T-cell (primary cell): ENCODE results near the gene RBM5. TPM values are rescaled to one million over a fixed set of nuclear protein-coding genes. Genes with fewer than 3 reads are reported as not detected.

Experiments used
- ATAC-seq, 4 experiments: fragments of 200-7000 bp in 3 of 4; fragments of 150-1000 bp in 1 of 4; cut with Tn5 transposase; replicated peaks in 1 of 4; 1 replicate in 3 of 4; 2 replicates in 1 of 4; pipeline ENCODE4 v1.10.0; 2021; ENCODE audit warnings: moderate library complexity in 3 of 4, mild to moderate bottlenecking in 2 of 4, moderate number of reproducible peaks in 1 of 4
- CTCF ChIA-PET, 2 donors: fragments of 300-600 bp; sonication (Branson Sonifier 250); formaldehyde crosslinking; loops; one replicate each; lab custom pipeline; 2022; ENCODE audit warnings: antibody characterized with exemption in 2 of 2; lab: Charles Lee
- POLR2A ChIA-PET, 2 donors: fragments of 300-600 bp; sonication (Branson Sonifier 250); formaldehyde crosslinking; loops; one replicate each; lab custom pipeline; 2022; ENCODE audit warnings: antibody characterized with exemption in 2 of 2; lab: Charles Lee
- DNase-seq, 35 experiments: peaks; one replicate each; pipeline versions ENCODE4 v3.0.0 to v3.0.0-alpha.2; 2013 to 2023
- H3K27ac ChIP-seq: one replicate; pipeline ENCODE4 v1.5.1; 2013; ENCODE audit warnings: low read length
- H3K27me3 ChIP-seq, 2 experiments: replicated peaks in 1 of 2; 1 replicate in 1 of 2; 2 replicates in 1 of 2; pipeline versions ENCODE4 v1.6.1 to v1.7.0; 2013; ENCODE audit warnings: low read length in 1 of 2, mixed read lengths in 1 of 2; ENCODE audit not compliant: control insufficient read depth in 2 of 2, insufficient read depth in 2 of 2; ENCODE audit errors: extremely low read depth in 1 of 2
- H3K36me3 ChIP-seq, 2 donors: 1 replicate in 1 of 2; 2 replicates in 1 of 2; pipeline versions ENCODE4 v1.6.1 to v1.7.0; 2013; ENCODE audit warnings: low read length in 1 of 2; ENCODE audit not compliant: control insufficient read depth in 2 of 2, insufficient read depth in 1 of 2; ENCODE audit errors: extremely low read depth in 1 of 2
- H3K4me1 ChIP-seq, 2 experiments: 1 replicate in 1 of 2; 2 replicates in 1 of 2; pipeline versions ENCODE4 v1.6.1 to v1.7.0; 2013; ENCODE audit warnings: low read length in 2 of 2, mixed read lengths in 1 of 2; ENCODE audit not compliant: insufficient read depth in 2 of 2, control insufficient read depth in 1 of 2; ENCODE audit errors: extremely low read depth in 1 of 2
- H3K4me3 ChIP-seq, 2 donors: 1 replicate in 1 of 2; 2 replicates in 1 of 2; pipeline versions ENCODE4 v1.5.1 to v1.7.0; 2013; ENCODE audit warnings: mild to moderate bottlenecking in 2 of 2, low read length in 1 of 2, moderate library complexity in 1 of 2; ENCODE audit not compliant: control insufficient read depth in 1 of 2; ENCODE audit errors: extremely low read depth in 1 of 2
- H3K9me3 ChIP-seq: 2 replicates; pipeline ENCODE4 v1.7.0; 2013
- H3K27ac Mint-ChIP-seq, 2 donors: one replicate each; pipeline ENCODE4 v1.8.0; 2020 to 2021; ENCODE audit warnings: mild to moderate bottlenecking in 2 of 2, mixed read lengths in 2 of 2
- H3K27me3 Mint-ChIP-seq, 2 donors: one replicate each; pipeline ENCODE4 v1.8.0; 2021 to 2022; ENCODE audit warnings: mixed read lengths in 2 of 2
- H3K36me3 Mint-ChIP-seq: one replicate; pipeline ENCODE4 v1.8.0; 2021; ENCODE audit warnings: mixed read lengths
- H3K4me1 Mint-ChIP-seq, 3 donors: one replicate each; pipeline ENCODE4 v1.8.0; 2020 to 2022; ENCODE audit warnings: mixed read lengths in 3 of 3, mild to moderate bottlenecking in 1 of 3
- H3K4me3 Mint-ChIP-seq, 3 donors: one replicate each; pipeline ENCODE4 v1.8.0; 2020 to 2022; ENCODE audit warnings: mild to moderate bottlenecking in 3 of 3, mixed read lengths in 3 of 3, moderate library complexity in 3 of 3
- H3K9me3 Mint-ChIP-seq, 3 donors: one replicate each; pipeline ENCODE4 v1.8.0; 2020 to 2022; ENCODE audit warnings: mixed read lengths in 3 of 3
- WGBS: methylation state at CpG from one replicate; pipeline ENCODE4 v1.1.5; 2013; ENCODE audit warnings: missing lambda C conversion rate; ENCODE audit not compliant: insufficient coverage; 5-methylcytosine and 5-hydroxymethylcytosine counted together
- total RNA-seq, 35 experiments: library from RNA in 6 of 35; stranded (reverse) in 6 of 35; fragments of 120-200 nt in 1 of 35; gene quantifications; one replicate each; pipeline versions ENCODE4 v1.2.1 to v1.2.4 and lab custom pipeline; 2013 to 2026

The RBM5 gene
- total RNA-seq, 5 donors from 2014 or later (not counting 1 experiment from before 2014, with no cell fraction given): 293 to 354 (median 316) TPM

DNA sequence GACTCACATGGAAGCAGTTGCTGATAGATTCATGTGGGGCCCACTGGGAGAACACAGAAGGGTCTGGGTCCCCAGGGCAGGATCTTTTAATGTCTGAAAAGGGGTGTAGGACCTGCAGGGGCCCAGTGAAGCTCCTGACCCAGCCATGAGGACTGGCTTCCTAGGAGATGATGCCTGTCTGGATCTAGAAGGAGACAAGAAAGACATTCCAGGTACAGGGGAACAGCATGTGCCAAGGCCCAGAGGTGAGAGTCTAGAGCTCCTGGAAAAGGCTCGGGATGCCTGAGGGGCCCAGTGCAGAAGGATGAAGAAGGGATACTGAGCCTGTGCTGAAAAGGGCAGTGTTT, 61.7 kb downstream of the RBM5 start:
- 83% methylated on average over 1 of the region's 1 CpG for WGBS
- DNase-seq (no peak), ATAC-seq (no peak)
- peaks cover 2 to 11% (median 7%) of the 10 kb centered on the region in 3 donors for H3K4me1 Mint-ChIP-seq
- H3K27me3 Mint-ChIP-seq: peaks cover 14% of the 10 kb centered on the region in 2 donors
- Histone ChIP-seq H3K4me3 (no peak overlapping the region), H3K9me3 (no peaks in the 10 kb centered on the region), H3K4me1 (peaks cover 0 to 7% of the 10 kb centered on the region in 2 experiments), H3K27ac (no peak overlapping the region), H3K36me3 (no peaks in the 10 kb centered on the region), H3K27me3 (peaks cover 0 to 42% of the 10 kb centered on the region in 2 experiments)
- H3K36me3 Mint-ChIP-seq: no peaks in the 10 kb centered on the region
- no peak overlapping the region for H3K27ac Mint-ChIP-seq
- POLR2A ChIA-PET: no interaction called here
- H3K4me3 Mint-ChIP-seq: no peak overlapping the region
- H3K9me3 Mint-ChIP-seq: no peaks in the 10 kb centered on the region
- CTCF ChIA-PET: no interaction called here

DNA sequence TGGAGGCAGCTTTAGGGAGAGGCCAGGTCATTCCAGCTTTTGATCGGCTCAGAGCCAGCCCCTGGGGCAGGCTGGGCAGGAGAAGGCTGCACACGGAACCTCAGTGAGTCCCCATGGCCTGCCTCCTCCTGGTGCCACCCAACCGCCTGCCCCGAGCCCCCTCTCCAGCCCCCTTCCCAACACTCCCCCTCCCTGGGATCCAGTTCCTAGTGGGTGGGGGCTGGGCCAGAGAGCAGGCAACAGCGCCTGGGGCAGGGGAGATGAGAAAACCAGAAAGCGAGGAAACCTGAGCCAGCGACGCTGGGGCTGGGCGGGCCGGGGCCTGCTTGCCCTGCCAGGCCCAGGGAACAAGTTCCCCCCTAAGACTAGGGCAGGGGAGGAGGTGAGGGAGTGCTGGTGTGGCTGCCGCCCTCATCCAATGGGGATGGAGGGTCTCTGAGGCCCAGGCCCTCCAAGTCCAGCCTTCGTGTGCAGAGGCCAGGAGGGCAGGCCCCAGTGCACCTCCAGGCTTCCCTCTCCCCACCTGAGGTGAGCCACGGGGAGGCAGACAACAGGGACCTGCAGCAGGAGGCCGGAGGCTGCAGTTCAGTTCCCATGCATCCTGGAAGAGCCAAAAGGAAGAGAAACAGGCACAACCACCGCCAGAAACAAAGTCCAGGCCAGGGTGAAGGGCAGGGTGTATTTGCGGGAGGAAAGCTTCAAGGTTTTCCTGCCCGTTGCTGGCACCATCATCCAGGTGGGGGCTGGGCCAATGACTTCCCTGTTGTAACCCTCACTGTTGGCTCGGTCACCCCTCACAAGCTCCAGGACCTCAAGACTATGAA, 62.4 kb downstream of the RBM5 start:
- Histone ChIP-seq H3K36me3 (no peaks in the 10 kb centered on the region), H3K9me3 (no peaks in the 10 kb centered on the region), H3K27me3 (peaks cover 0 to 46% of the 10 kb centered on the region in 2 experiments), H3K4me1 (peaks cover 0 to 14% of the 10 kb centered on the region in 2 experiments), H3K4me3 (no peak overlapping the region), H3K27ac (no peak overlapping the region)
- Mint-ChIP-seq H3K9me3 (no peaks in the 10 kb centered on the region), H3K4me1 (peaks cover 7 to 16% (median 12%) of the 10 kb centered on the region in 3 donors), H3K4me3 (no peak overlapping the region), H3K27ac (no peak overlapping the region), H3K36me3 (no peaks in the 10 kb centered on the region), H3K27me3 (peaks cover 19 to 20% of the 10 kb centered on the region in 2 donors)
- POLR2A ChIA-PET: no interaction called here
- 86% methylated on average over 5 of the region's 18 CpGs for WGBS
- ATAC-seq: no peak
- no peak for DNase-seq
- CTCF ChIA-PET: no interaction called here

DNA sequence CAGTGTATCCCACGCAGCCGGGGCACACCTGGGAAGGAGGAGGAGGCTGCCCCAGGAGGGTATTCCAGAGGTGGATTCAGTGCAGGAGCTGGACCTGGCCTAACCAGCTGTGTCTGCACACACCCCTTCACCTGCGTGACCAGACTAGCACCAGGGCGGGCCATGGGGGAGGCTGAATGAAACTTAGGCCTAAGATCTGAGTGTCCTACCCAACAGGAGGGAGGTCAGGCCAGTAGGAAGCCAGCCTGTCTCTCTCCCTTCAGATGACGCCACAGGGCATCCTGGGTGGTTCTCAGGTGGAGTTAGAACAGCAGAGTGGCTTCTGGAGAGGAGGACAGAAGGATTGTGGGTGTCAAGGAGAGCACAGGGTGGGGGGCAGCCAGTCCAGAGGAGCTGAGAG, 63.0 kb downstream of the RBM5 start:
- Histone ChIP-seq H3K36me3 (no peaks in the 10 kb centered on the region), H3K9me3 (no peaks in the 10 kb centered on the region), H3K27ac (no peak overlapping the region), H3K4me1 (peaks cover 0 to 20% of the 10 kb centered on the region in 2 experiments), H3K27me3 (peaks cover 0 to 47% of the 10 kb centered on the region in 2 experiments), H3K4me3 (no peak overlapping the region)
- WGBS: 92% methylated on average over 2 of the region's 5 CpGs
- peaks cover 21 to 26% of the 10 kb centered on the region in 2 donors for H3K27me3 Mint-ChIP-seq
- H3K27ac Mint-ChIP-seq: no peak overlapping the region
- DNase-seq (no peak), ATAC-seq (no peak)
- no peak overlapping the region for H3K4me3 Mint-ChIP-seq
- peaks cover 9 to 16% (median 12%) of the 10 kb centered on the region in 3 donors for H3K4me1 Mint-ChIP-seq
- ChIA-PET CTCF (no interaction called here), POLR2A (no interaction called here)
- H3K9me3 Mint-ChIP-seq: no peaks in the 10 kb centered on the region
- H3K36me3 Mint-ChIP-seq: no peaks in the 10 kb centered on the region

DNA sequence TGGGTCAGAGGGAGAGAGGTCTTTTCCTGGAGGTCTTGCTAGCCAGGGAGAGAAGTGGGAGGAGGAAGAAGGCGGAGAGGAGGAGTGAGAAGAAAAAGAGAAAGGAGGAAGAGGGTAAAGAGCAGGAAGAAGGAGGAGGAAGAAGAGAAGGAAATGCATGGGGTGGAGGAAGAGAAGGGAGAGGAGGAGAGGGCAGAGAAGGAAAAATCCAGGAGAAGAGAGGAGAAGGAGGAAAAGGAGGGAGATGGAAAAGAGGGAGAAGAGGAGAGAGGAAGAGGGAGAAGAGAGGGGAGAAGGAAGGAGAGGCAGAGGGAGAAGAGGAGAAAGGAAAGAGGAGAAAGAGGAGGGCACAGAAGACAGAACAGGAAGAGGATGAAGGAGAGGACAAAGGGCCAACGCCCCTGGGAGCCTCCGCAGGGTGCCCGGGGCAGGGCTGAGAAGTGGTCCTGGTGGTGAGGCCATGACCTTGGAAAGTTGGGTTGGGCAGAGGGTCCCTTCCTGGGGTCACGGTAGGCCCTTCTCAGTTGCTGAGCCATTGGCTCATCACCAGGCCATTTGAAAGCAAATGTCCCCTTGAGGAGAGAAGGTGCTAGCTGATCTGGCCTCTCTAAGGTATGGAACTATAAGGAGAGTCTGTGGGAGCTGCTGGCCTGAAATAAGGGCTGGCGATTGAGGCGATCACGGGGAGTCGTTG, 65.2 kb downstream of the RBM5 start:
- Histone ChIP-seq H3K9me3 (no peaks in the 10 kb centered on the region), H3K36me3 (no peaks in the 10 kb centered on the region), H3K4me1 (peaks cover 0 to 21% of the 10 kb centered on the region in 2 experiments), H3K27ac (no peak overlapping the region), H3K4me3 (peak overlapping the region in 1 of 2 donors; percentile 20), H3K27me3 (peaks cover 0 to 65% of the 10 kb centered on the region in 2 experiments)
- Mint-ChIP-seq H3K36me3 (no peaks in the 10 kb centered on the region), H3K9me3 (no peaks in the 10 kb centered on the region), H3K4me3 (peak overlapping the region; percentile 77 to 88 (median 82)), H3K27me3 (peaks cover 26 to 32% of the 10 kb centered on the region in 2 donors), H3K27ac (no peak overlapping the region), H3K4me1 (peaks cover 9 to 16% (median 12%) of the 10 kb centered on the region in 3 donors)
- DNase-seq: no peak
- ChIA-PET CTCF (no interaction called here), POLR2A (no interaction called here)
- ATAC-seq: no peak
- WGBS: 51% methylated on average over 9 of the region's 9 CpGs

DNA sequence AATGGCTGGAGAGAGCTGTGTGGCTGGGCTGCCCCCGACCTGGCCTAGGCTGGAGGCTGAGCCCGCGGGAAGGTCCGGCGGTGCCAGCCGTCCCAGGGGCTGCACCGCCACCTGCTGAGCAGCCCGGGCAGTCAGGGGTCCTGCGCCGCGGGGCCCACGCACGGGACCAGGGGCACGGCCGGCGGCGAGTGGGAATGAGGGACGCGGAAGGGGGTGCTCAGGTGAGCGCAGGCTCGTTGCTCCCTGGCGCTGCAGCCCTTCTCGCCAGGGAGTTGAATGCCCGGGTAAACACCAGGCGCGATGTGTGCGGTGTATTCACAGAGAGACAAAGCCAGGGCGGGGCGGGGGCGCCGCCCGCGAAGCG, 65.7 kb downstream of the RBM5 start:
- CTCF ChIA-PET: no interaction called here
- no peak overlapping the region for H3K27ac ChIP-seq
- POLR2A ChIA-PET: no interaction called here
- Mint-ChIP-seq H3K4me1 (peaks cover 9 to 16% (median 12%) of the 10 kb centered on the region in 3 donors), H3K27me3 (peaks cover 26 to 33% of the 10 kb centered on the region in 2 donors), H3K4me3 (peak overlapping the region; percentile 77 to 88 (median 82)), H3K36me3 (no peaks in the 10 kb centered on the region), H3K27ac (no peak overlapping the region), H3K9me3 (no peaks in the 10 kb centered on the region)
- peaks cover 0 to 65% of the 10 kb centered on the region in 2 experiments for H3K27me3 ChIP-seq
- peak overlapping the region in 1 of 2 donors; percentile 20 for H3K4me3 ChIP-seq
- 2% methylated on average over 33 of the region's 34 CpGs for WGBS
- no peaks in the 10 kb centered on the region for H3K9me3 ChIP-seq
- peak in 1 of 35 experiments; percentile 23 for DNase-seq
- peaks cover 0 to 21% of the 10 kb centered on the region in 2 experiments for H3K4me1 ChIP-seq
- H3K36me3 ChIP-seq: no peaks in the 10 kb centered on the region
- ATAC-seq: peak in 1 of 4 experiments; percentile 17

DNA sequence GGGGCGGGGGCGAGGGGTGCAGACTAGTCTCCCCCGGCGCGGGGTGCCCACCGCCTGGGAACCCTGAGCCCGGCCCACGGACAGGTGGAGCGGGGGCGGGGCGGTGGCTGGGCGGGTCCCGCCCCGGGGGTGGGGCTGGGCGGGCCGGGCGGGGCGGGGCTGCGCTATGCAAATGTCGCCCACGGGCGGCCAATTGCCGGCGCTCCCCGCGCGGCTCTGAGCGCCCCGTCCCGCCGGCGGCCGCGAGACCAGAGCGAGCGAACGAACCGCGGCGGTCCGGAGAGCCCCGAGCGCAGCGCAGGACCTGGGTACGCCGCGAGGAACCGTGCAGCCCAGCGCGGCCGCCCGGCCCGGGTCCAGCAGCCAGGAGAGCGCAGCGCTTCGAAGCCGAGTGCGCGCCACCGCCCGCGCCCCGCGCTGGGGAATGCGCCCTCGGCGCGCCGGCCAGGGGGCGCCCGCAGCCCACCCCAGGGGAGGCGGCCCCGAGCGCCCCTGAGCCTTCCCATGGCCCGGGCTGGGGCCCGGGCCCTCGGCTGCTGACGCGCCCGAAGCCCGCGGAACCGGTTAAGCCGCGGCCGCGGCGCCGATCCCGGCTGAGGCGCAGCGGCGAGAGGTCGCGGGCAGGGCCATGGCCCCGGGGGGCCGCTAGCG, 66.2 kb downstream of the RBM5 start, which contains the start of gene SEMA3F:
TSS of gene SEMA3F (plus strand) at position 485 of the 651 bp plus-strand sequence. CDS start 4,299 bp downstream, outside the sequence.
- ATAC-seq (peak; percentile 90 to 93 (median 91)), DNase-seq (peak in 34 of 35 experiments; percentile 2 to 83 (median 56))
- Histone ChIP-seq H3K4me3 (peak within 1 kb of the TSS in 1 of 2 donors; percentile 60), H3K36me3 (no peaks in the 10 kb centered on the region), H3K27ac (no peak within 1 kb of the TSS), H3K4me1 (peaks cover 0 to 21% of the 10 kb centered on the region in 2 experiments), H3K9me3 (no peaks in the 10 kb centered on the region), H3K27me3 (peaks cover 0 to 62% of the 10 kb centered on the region in 2 experiments)
- ChIA-PET CTCF (no interaction called here), POLR2A (no interaction called here)
- H3K4me1 Mint-ChIP-seq: peaks cover 9 to 16% (median 12%) of the 10 kb centered on the region in 3 donors
- peaks cover 26 to 36% of the 10 kb centered on the region in 2 donors for H3K27me3 Mint-ChIP-seq
- H3K27ac Mint-ChIP-seq: no peak within 1 kb of the TSS
- H3K4me3 Mint-ChIP-seq: peak within 1 kb of the TSS; percentile 77 to 88 (median 82)
- H3K36me3 Mint-ChIP-seq: no peaks in the 10 kb centered on the region
- no peaks in the 10 kb centered on the region for H3K9me3 Mint-ChIP-seq
- under 1% methylated on average over 94 of the region's 98 CpGs for WGBS
